HEK293 (cell line): ENCODE data around the gene BTRC.

Experiments
- HOXC10 ChIP-seq: sonication (generic); formaldehyde crosslinking; IDR thresholded peaks from 2 replicates; pipeline ENCODE4 v1.8.1; 2023; ENCODE audit warnings: mild to moderate bottlenecking, missing genetic modification reagents
- IKZF3 ChIP-seq: fragments of 450-650 bp; IDR thresholded peaks from 2 replicates; pipeline ENCODE4 v1.5.0; 2018; ENCODE audit warnings: missing biosample characterization, mild to moderate bottlenecking, missing genetic modification characterization, moderate library complexity
- KLF7 ChIP-seq: fragments of 450-650 bp; formaldehyde crosslinking; IDR thresholded peaks from 2 replicates; pipeline ENCODE4 v1.5.1; 2016; ENCODE audit warnings: missing biosample characterization, missing genetic modification characterization, borderline replicate concordance
- MZF1 ChIP-seq: fragments of 450-650 bp; formaldehyde crosslinking; IDR thresholded peaks from 2 replicates; pipeline ENCODE4 v1.5.1; 2017; ENCODE audit warnings: missing biosample characterization, missing genetic modification characterization, borderline replicate concordance
- RBAK ChIP-seq: fragments of 450-650 bp; formaldehyde crosslinking; IDR thresholded peaks from 2 replicates; pipeline ENCODE4 v1.5.1; 2016; ENCODE audit warnings: missing biosample characterization, missing genetic modification characterization
- YY2 ChIP-seq: fragments of 450-650 bp; formaldehyde crosslinking; IDR thresholded peaks from 2 replicates; pipeline ENCODE4 v1.5.1; 2016; ENCODE audit warnings: missing biosample characterization, missing genetic modification characterization
- ZBTB8A ChIP-seq: fragments of 450-650 bp; formaldehyde crosslinking; IDR thresholded peaks from 2 replicates; pipeline ENCODE4 v1.5.1; 2016; ENCODE audit warnings: missing biosample characterization, missing genetic modification characterization
- ZEB2 ChIP-seq: fragments of 450-650 bp; formaldehyde crosslinking; IDR thresholded peaks from 2 replicates; pipeline ENCODE4 v1.5.1; 2016; ENCODE audit warnings: missing biosample characterization, missing genetic modification characterization
- ZNF112 ChIP-seq: fragments of 450-650 bp; formaldehyde crosslinking; IDR thresholded peaks from 2 replicates; pipeline ENCODE4 v1.5.0; 2017; ENCODE audit warnings: missing biosample characterization, missing genetic modification characterization
- ZNF140 ChIP-seq: fragments of 450-650 bp; formaldehyde crosslinking; IDR thresholded peaks from 2 replicates; pipeline ENCODE4 v1.5.1; 2016; ENCODE audit warnings: missing biosample characterization, missing genetic modification characterization
- ZNF157 ChIP-seq: fragments of 450-650 bp; formaldehyde crosslinking; IDR thresholded peaks from 2 replicates; pipeline ENCODE4 v1.5.1; 2016; ENCODE audit warnings: missing biosample characterization, missing genetic modification characterization
- ZNF23 ChIP-seq: fragments of 450-650 bp; formaldehyde crosslinking; IDR thresholded peaks from 2 replicates; pipeline ENCODE4 v1.5.1; 2016; ENCODE audit warnings: missing biosample characterization, missing genetic modification characterization, borderline replicate concordance
- ZNF274 ChIP-seq, 2 experiments: fragments of 200-500 bp in 1 of 2; fragments of 450-650 bp in 1 of 2; sonication (Bioruptor generic) in 1 of 2; formaldehyde crosslinking in 1 of 2; IDR thresholded peaks; 2 replicates each; pipeline versions ENCODE4 v1.5.1 to v1.6.1; 2014 to 2016; ENCODE audit warnings: borderline replicate concordance in 1 of 2, inconsistent platforms in 1 of 2, low read length in 1 of 2, missing biosample characterization in 1 of 2, missing genetic modification characterization in 1 of 2
- ZNF302 ChIP-seq: fragments of 450-650 bp; formaldehyde crosslinking; IDR thresholded peaks from 2 replicates; pipeline ENCODE4 v1.5.1; 2016; ENCODE audit warnings: missing biosample characterization, missing genetic modification characterization, low read depth
- ZNF48 ChIP-seq: fragments of 450-650 bp; formaldehyde crosslinking; IDR thresholded peaks from 2 replicates; pipeline ENCODE4 v1.5.1; 2016; ENCODE audit warnings: missing biosample characterization, missing genetic modification characterization
- ZNF629 ChIP-seq: fragments of 450-650 bp; formaldehyde crosslinking; IDR thresholded peaks from 2 replicates; pipeline ENCODE4 v1.5.1; 2017; ENCODE audit warnings: missing biosample characterization, missing genetic modification characterization
- ZNF776 ChIP-seq: fragments of 450-650 bp; formaldehyde crosslinking; IDR thresholded peaks from 2 replicates; pipeline ENCODE4 v1.5.0; 2017; ENCODE audit warnings: missing biosample characterization, missing genetic modification characterization, borderline replicate concordance
- ZNF785 ChIP-seq: fragments of 450-650 bp; formaldehyde crosslinking; IDR thresholded peaks from 2 replicates; pipeline ENCODE4 v1.5.1; 2016; ENCODE audit warnings: missing biosample characterization, missing genetic modification characterization
- TF ChIP-seq, protein P1 (sequence below): fragments of 450-650 bp; formaldehyde crosslinking; IDR thresholded peaks from 2 replicates; pipeline ENCODE4 v1.5.1; 2016; ENCODE audit warnings: missing biosample characterization, missing genetic modification characterization
- TF ChIP-seq, protein P2 (sequence below): fragments of 450-650 bp; formaldehyde crosslinking; IDR thresholded peaks from 2 replicates; pipeline ENCODE4 v1.5.1; 2017; ENCODE audit warnings: missing biosample characterization, missing genetic modification characterization
- TF ChIP-seq, protein P3 (sequence below): fragments of 450-650 bp; formaldehyde crosslinking; conservative IDR thresholded peaks from 2 replicates; pipeline ENCODE4 v1.5.1; 2016; ENCODE audit warnings: low read depth, missing biosample characterization, missing genetic modification characterization
- TF ChIP-seq, protein P4 (sequence below): fragments of 450-650 bp; formaldehyde crosslinking; IDR thresholded peaks from 2 replicates; pipeline ENCODE4 v1.5.1; 2016; ENCODE audit warnings: missing biosample characterization, missing genetic modification characterization
- TF ChIP-seq, protein P5 (sequence below): fragments of 450-650 bp; formaldehyde crosslinking; IDR thresholded peaks from 2 replicates; pipeline ENCODE4 v1.5.1; 2016; ENCODE audit warnings: missing biosample characterization, missing genetic modification characterization
- TF ChIP-seq, protein P6 (sequence below): fragments of 450-650 bp; formaldehyde crosslinking; IDR thresholded peaks from 2 replicates; pipeline ENCODE4 v1.5.1; 2016; ENCODE audit warnings: missing biosample characterization, missing genetic modification characterization

BTRC gene

DNA sequence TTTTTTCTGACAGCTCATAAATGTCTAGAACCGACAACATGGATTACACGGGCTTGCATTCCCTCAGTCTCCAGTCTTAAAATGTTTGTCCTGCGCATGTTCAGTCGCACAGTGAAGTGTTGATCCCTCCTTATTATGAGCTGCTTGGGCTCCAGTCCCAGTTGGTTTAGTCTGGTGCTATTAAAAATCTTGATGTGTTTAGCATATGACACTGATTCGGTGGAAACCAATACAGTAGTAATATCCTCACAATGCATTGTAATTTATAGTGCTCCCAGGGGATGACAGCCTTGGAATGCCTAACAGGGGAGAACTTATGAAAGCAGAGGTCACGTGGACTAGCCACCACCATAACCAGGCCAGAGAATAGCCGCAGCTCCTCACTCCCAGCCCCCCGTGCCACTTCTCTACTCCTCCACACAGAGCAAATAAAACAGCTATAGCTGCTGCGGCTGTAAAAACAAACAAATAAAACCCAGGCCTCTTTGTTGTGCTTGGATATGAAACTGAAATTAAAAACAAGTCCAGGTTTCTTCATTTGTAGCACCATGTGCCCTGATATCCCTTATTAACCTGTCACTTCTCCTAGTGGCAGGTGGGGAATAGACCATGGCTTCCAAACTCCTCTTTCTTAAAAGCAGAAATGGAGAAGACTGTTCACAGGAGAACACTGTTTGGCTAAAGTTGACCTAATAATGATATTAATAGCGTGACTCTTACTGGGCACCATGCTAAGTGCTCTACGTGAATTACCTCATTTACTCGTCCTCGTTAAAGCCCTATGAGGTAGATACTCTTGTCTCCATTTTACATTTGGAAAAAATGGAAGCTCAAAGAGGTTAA is 241.8 kb downstream of the BTRC start (continued):
- no peak for TF ChIP-seq ZNF140 (tag by site-specific recombination)
- no peak for TF ChIP-seq ZNF157 (tag by site-specific recombination)
- TF ChIP-seq KLF7, result no peak
- TF ChIP-seq IKZF3 (tag by site-specific recombination), result no peak; the same call in 1 of the 2 replicates
- TF ChIP-seq ZNF48 (tag by site-specific recombination), result no peak
- TF ChIP-seq, protein P1, sequence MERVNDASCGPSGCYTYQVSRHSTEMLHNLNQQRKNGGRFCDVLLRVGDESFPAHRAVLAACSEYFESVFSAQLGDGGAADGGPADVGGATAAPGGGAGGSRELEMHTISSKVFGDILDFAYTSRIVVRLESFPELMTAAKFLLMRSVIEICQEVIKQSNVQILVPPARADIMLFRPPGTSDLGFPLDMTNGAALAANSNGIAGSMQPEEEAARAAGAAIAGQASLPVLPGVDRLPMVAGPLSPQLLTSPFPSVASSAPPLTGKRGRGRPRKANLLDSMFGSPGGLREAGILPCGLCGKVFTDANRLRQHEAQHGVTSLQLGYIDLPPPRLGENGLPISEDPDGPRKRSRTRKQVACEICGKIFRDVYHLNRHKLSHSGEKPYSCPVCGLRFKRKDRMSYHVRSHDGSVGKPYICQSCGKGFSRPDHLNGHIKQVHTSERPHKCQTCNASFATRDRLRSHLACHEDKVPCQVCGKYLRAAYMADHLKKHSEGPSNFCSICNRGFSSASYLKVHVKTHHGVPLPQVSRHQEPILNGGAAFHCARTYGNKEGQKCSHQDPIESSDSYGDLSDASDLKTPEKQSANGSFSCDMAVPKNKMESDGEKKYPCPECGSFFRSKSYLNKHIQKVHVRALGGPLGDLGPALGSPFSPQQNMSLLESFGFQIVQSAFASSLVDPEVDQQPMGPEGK (tag by site-specific recombination), result peak; percentile 72
- TF ChIP-seq YY2 (tag by site-specific recombination), result no peak
- TF ChIP-seq, protein P2, sequence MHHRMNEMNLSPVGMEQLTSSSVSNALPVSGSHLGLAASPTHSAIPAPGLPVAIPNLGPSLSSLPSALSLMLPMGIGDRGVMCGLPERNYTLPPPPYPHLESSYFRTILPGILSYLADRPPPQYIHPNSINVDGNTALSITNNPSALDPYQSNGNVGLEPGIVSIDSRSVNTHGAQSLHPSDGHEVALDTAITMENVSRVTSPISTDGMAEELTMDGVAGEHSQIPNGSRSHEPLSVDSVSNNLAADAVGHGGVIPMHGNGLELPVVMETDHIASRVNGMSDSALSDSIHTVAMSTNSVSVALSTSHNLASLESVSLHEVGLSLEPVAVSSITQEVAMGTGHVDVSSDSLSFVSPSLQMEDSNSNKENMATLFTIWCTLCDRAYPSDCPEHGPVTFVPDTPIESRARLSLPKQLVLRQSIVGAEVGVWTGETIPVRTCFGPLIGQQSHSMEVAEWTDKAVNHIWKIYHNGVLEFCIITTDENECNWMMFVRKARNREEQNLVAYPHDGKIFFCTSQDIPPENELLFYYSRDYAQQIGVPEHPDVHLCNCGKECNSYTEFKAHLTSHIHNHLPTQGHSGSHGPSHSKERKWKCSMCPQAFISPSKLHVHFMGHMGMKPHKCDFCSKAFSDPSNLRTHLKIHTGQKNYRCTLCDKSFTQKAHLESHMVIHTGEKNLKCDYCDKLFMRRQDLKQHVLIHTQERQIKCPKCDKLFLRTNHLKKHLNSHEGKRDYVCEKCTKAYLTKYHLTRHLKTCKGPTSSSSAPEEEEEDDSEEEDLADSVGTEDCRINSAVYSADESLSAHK (tag by site-specific recombination), result no peak
- TF ChIP-seq, protein P3, sequence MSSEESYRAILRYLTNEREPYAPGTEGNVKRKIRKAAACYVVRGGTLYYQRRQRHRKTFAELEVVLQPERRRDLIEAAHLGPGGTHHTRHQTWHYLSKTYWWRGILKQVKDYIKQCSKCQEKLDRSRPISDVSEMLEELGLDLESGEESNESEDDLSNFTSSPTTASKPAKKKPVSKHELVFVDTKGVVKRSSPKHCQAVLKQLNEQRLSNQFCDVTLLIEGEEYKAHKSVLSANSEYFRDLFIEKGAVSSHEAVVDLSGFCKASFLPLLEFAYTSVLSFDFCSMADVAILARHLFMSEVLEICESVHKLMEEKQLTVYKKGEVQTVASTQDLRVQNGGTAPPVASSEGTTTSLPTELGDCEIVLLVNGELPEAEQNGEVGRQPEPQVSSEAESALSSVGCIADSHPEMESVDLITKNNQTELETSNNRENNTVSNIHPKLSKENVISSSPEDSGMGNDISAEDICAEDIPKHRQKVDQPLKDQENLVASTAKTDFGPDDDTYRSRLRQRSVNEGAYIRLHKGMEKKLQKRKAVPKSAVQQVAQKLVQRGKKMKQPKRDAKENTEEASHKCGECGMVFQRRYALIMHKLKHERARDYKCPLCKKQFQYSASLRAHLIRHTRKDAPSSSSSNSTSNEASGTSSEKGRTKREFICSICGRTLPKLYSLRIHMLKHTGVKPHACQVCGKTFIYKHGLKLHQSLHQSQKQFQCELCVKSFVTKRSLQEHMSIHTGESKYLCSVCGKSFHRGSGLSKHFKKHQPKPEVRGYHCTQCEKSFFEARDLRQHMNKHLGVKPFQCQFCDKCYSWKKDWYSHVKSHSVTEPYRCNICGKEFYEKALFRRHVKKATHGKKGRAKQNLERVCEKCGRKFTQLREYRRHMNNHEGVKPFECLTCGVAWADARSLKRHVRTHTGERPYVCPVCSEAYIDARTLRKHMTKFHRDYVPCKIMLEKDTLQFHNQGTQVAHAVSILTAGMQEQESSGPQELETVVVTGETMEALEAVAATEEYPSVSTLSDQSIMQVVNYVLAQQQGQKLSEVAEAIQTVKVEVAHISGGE (tag by site-specific recombination), result no peak
- TF ChIP-seq ZNF776, result no peak
- no peak for TF ChIP-seq ZNF785
- TF ChIP-seq ZNF112 (tag by site-specific recombination), result no peak
- TF ChIP-seq ZBTB8A (tag by site-specific recombination), result 0 out of 2 replicates have a peak, but pooled peaks have one; percentile 23
- TF ChIP-seq ZEB2 (tag by site-specific recombination), result peak; percentile 82; the same call in 1 of the 2 replicates
- TF ChIP-seq, protein P4, sequence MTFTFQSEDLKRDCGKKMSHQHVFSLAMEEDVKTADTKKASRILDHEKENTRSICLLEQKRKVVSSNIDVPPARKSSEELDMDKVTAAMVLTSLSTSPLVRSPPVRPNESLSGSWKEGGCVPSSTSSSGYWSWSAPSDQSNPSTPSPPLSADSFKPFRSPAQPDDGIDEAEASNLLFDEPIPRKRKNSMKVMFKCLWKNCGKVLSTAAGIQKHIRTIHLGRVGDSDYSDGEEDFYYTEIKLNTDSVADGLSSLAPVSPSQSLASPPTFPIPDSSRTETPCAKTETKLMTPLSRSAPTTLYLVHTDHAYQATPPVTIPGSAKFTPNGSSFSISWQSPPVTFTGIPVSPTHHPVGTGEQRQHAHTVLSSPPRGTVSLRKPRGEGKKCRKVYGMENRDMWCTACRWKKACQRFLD (tag by site-specific recombination), result no peak
- peak; percentile 48; the same call in 1 of the 2 replicates for TF ChIP-seq MZF1
- no peak for TF ChIP-seq ZNF274 (IDR thresholded peaks at IDR 0.05; ENCODE audit: low read length)
- no peak for TF ChIP-seq ZNF274 (tag by site-specific recombination; IDR thresholded peaks at IDR 0.05; ENCODE audit: borderline replicate concordance)
- TF ChIP-seq RBAK (tag by site-specific recombination), result no peak
- TF ChIP-seq ZNF629 (tag by site-specific recombination), result peak; percentile 40; the same call in 1 of the 2 replicates
- TF ChIP-seq, protein P5, sequence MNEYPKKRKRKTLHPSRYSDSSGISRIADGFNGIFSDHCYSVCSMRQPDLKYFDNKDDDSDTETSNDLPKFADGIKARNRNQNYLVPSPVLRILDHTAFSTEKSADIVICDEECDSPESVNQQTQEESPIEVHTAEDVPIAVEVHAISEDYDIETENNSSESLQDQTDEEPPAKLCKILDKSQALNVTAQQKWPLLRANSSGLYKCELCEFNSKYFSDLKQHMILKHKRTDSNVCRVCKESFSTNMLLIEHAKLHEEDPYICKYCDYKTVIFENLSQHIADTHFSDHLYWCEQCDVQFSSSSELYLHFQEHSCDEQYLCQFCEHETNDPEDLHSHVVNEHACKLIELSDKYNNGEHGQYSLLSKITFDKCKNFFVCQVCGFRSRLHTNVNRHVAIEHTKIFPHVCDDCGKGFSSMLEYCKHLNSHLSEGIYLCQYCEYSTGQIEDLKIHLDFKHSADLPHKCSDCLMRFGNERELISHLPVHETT, result no peak
- TF ChIP-seq ZNF23, result no peak
- TF ChIP-seq ZNF302, result no peak
- TF ChIP-seq HOXC10 (CRISPR knock-in tag), result no peak
- TF ChIP-seq, protein P6, sequence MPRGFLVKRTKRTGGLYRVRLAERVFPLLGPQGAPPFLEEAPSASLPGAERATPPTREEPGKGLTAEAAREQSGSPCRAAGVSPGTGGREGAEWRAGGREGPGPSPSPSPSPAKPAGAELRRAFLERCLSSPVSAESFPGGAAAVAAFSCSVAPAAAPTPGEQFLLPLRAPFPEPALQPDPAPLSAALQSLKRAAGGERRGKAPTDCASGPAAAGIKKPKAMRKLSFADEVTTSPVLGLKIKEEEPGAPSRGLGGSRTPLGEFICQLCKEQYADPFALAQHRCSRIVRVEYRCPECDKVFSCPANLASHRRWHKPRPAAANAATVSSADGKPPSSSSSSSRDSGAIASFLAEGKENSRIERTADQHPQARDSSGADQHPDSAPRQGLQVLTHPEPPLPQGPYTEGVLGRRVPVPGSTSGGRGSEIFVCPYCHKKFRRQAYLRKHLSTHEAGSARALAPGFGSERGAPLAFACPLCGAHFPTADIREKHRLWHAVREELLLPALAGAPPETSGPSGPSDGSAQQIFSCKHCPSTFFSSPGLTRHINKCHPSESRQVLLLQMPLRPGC (tag by site-specific recombination), result peak; percentile 89
- TF ChIP-seq, all 188 proteins: peak for 40
